Pulmonary artery endothelial cell (primary cell): ENCODE results near the gene CDK4. TPM values are rescaled to one million over a fixed set of nuclear protein-coding genes. Genes with fewer than 3 reads are reported as not detected.

Source experiments
- DNase-seq: peaks from one replicate; pipeline ENCODE4 v3.0.0-alpha.2; 2011; ENCODE audit warnings: low read depth, low spot score
- total RNA-seq: library from RNA; depleted of rRNA; stranded (reverse); fragments of >200 nt; gene quantifications from 2 replicates; pipeline ENCODE4 v1.2.3, GENCODE V29; 2014

CDK4 gene
- total RNA-seq, 1 donor from 2014 or later, result 139 TPM

GRCh38 chr12:57757771-57758170 is 5.7 kb upstream of the CDK4 start:
- DNase-seq, result no peak

GRCh38 chr12:57756406-57757341 is 4.6 kb upstream of the CDK4 start:
- no peak for DNase-seq

- DNase-seq, result no peak
Measured at GRCh38 chr12:57755454-57756372, 3.6 kb upstream of the CDK4 start.

GRCh38 chr12:57755194-57755453 is 3.0 kb upstream of the CDK4 start:
- DNase-seq, result no peak

GRCh38 chr12:57754411-57755193 is 2.5 kb upstream of the CDK4 start, which contains the start of gene MARCHF9:
MARCHF9 (plus strand) TSS chr12:57755103; CDS start chr12:57755529, 426 bp downstream.
- DNase-seq, result no peak

GRCh38 chr12:57753756-57754337 is 1.7 kb upstream of the CDK4 start:
- no peak for DNase-seq

GRCh38 chr12:57752668-57753000 is 524 bp upstream of the CDK4 start:
- DNase-seq, result no peak

- no peak for DNase-seq
Measured at GRCh38 chr12:57751432-57751787, 700 bp downstream of the CDK4 start.

- DNase-seq, result no peak
Measured at GRCh38 chr12:57750561-57751431, 1.3 kb downstream of the CDK4 start.

GRCh38 chr12:57749061-57749460 is 3.0 kb downstream of the CDK4 start:
- DNase-seq, result no peak

- DNase-seq, result no peak
Measured at GRCh38 chr12:57746025-57746424, 6.1 kb downstream of the CDK4 start.

- DNase-seq, result no peak
Measured at GRCh38 chr12:57745485-57745881, 6.6 kb downstream of the CDK4 start.

- DNase-seq, result peak; percentile 96
Measured at GRCh38 chr12:57744777-57745484, 7.2 kb downstream of the CDK4 start, which contains the start of gene TSPAN31. TSPAN31 (plus strand) TSS chr12:57745039; CDS start chr12:57745155, 116 bp downstream.

- DNase-seq, result no peak
Measured at GRCh38 chr12:57744194-57744776, 7.8 kb downstream of the CDK4 start.

- DNase-seq, result no peak
Measured at GRCh38 chr12:57743769-57744168, 8.3 kb downstream of the CDK4 start.

GRCh38 chr12:57741844-57742738 is 10.0 kb downstream of the CDK4 start:
- no peak for DNase-seq

GRCh38 chr12:57741413-57741789 is 10.7 kb downstream of the CDK4 start:
- DNase-seq, result no peak
